GM19328 (cell line): ENCODE results near the gene PLA2G15.
"Not testable (repeated sequence)": the region's sequence is repeated elsewhere in the genome, so short reads cannot be mapped to it uniquely, and the experiment has no call there.

Experiments
- ATAC-seq: cut with Tn5 transposase; IDR thresholded peaks from one replicate; pipeline ENCODE4 v1.9.1; 2021; ENCODE audit warnings: mild to moderate bottlenecking, moderate library complexity; ENCODE audit not compliant: unreplicated experiment

PLA2G15 gene

GRCh38 chr16:68275611-68276191 lies 30.5 kb downstream of the PLA2G15 start:
- no peak for ATAC-seq

- no peak for ATAC-seq
These were observed 31.1 kb downstream of the PLA2G15 start for GRCh38 chr16:68276223-68276622.

- ATAC-seq, result no peak
These were observed 34.8 kb downstream of the PLA2G15 start for GRCh38 chr16:68279726-68280558.

- no peak for ATAC-seq
These were observed 36.3 kb downstream of the PLA2G15 start for GRCh38 chr16:68281368-68282063.

GRCh38 chr16:68282064-68282452 lies 36.9 kb downstream of the PLA2G15 start:
- ATAC-seq, result no peak

- no peak for ATAC-seq
These were observed 38.2 kb downstream of the PLA2G15 start for GRCh38 chr16:68283346-68283745.

GRCh38 chr16:68283801-68284598 lies 38.8 kb downstream of the PLA2G15 start:
- ATAC-seq, result no peak

GRCh38 chr16:68284847-68285246 lies 39.7 kb downstream of the PLA2G15 start:
- peak; percentile 38 for ATAC-seq

- ATAC-seq, result no peak
These were observed 40.5 kb downstream of the PLA2G15 start for GRCh38 chr16:68285683-68286082.

GRCh38 chr16:68286153-68287074 lies 41.2 kb downstream of the PLA2G15 start:
- ATAC-seq, result no peak

GRCh38 chr16:68287276-68288251 lies 42.4 kb downstream of the PLA2G15 start:
- ATAC-seq, result no peak

GRCh38 chr16:68288252-68288650 lies 43.1 kb downstream of the PLA2G15 start:
- no peak for ATAC-seq

- not testable (repeated sequence) for ATAC-seq
These were observed 43.6 kb downstream of the PLA2G15 start for GRCh38 chr16:68288796-68289195.

GRCh38 chr16:68289202-68289601 lies 44.0 kb downstream of the PLA2G15 start:
- no peak for ATAC-seq

GRCh38 chr16:68289621-68290329 lies 44.6 kb downstream of the PLA2G15 start:
- ATAC-seq, result peak; percentile 77

- no peak for ATAC-seq
These were observed 45.3 kb downstream of the PLA2G15 start for GRCh38 chr16:68290450-68290849.

GRCh38 chr16:68291227-68291626 lies 46.1 kb downstream of the PLA2G15 start:
- ATAC-seq, result no peak

GRCh38 chr16:68292425-68292824 lies 47.3 kb downstream of the PLA2G15 start:
- no peak for ATAC-seq
